ENCODE data around the gene DNM1L. TPM values are rescaled to one million over a fixed set of nuclear protein-coding genes. Genes with fewer than 3 reads are reported as not detected.

The DNM1L gene
- total and polyA plus RNA-seq, 2 donors (not counting 3 experiments of a cell fraction or from before 2014, with no cell fraction given), result 24.6 to 103 TPM

DNA sequence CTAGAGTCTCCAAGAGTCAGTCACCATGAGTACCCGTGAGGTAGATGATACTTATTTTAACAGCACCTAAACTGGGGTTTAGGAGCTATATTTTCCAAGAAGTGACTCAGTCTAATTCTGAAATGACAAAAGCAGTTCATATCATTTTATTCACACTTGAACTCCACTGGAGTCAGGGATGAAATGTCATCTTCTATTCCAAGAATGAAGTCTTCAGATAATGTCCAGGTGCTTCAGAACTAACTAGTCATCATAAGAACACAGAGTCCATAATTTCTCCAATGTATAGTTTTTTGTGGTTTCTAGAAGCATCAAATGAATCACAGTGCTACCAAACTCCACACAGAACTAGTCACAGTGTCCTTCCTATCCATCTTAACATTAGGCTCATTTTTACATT lies 13.3 kb downstream of the DNM1L start:
- no peaks in the 10 kb centered on the region for H3K9me1 ChIP-seq (replicated peaks; ENCODE audit: control insufficient read depth, extremely low read depth, insufficient read depth, low read length)
- intact Hi-C loops (cut with micrococcal nuclease), result no loop called here
- H2AFZ ChIP-seq (ENCODE audit: low read depth, low read length), result no peak overlapping the region
- no peak overlapping the region for H3K27ac ChIP-seq (ENCODE audit: insufficient read depth, low read depth, low read length)
- peaks cover under 1 to 2% of the 10 kb centered on the region in 2 experiments for H3K36me3 ChIP-seq (ENCODE audit: control insufficient read depth in 2 of 2, extremely low read depth in 1 of 2, insufficient read depth in 2 of 2, low read length in 2 of 2)
- H3K27me3 ChIP-seq (ENCODE audit: control insufficient read depth in 2 of 2, insufficient read depth in 2 of 2, low read length in 2 of 2), result no peaks in the 10 kb centered on the region
- no peak overlapping the region for H3K9ac ChIP-seq (replicated peaks; ENCODE audit: extremely low read depth, insufficient read depth, low read length)
- no peaks in the 10 kb centered on the region for H3K9me3 ChIP-seq (replicated peaks; ENCODE audit: control insufficient read depth, insufficient read depth, low read length)
- peaks cover 6% of the 10 kb centered on the region for H4K20me1 ChIP-seq (replicated peaks; ENCODE audit: control insufficient read depth, extremely low read depth, insufficient read depth, low read length)
- no peak overlapping the region for H3K4me2 ChIP-seq (ENCODE audit: insufficient read depth, low read length)
- peaks cover 95% of the 10 kb centered on the region for H3K79me2 ChIP-seq (ENCODE audit: control insufficient read depth, insufficient read depth, low read length)
- H3K4me1 ChIP-seq (ENCODE audit: control insufficient read depth, extremely low read depth, insufficient read depth, low read length), result no peaks in the 10 kb centered on the region
- FAIRE-seq (no peak), DNase-seq (ENCODE audit: low read depth, low spot score) (no peak)
- POLR2A ChIA-PET, result no interaction called here
- no TSS peak for BruUV-seq (replicated peaks)
- no peak overlapping the region for H3K4me3 ChIP-seq (replicated peaks in 1 of 3; ENCODE audit: insufficient read depth in 1 of 3, low read depth in 1 of 3, low read length in 3 of 3)
- dilution Hi-C loops (cut with MboI; ENCODE audit: extremely low pct_ligation_motif_present, low sequenced_read_pairs), result no loop called here
- CTCF ChIA-PET, result no interaction called here
- no peak for TF ChIP-seq GATA2 (IDR thresholded peaks at IDR 0.05; ENCODE audit: insufficient read depth, insufficient read length, low read depth, low read length)
- no peak for TF ChIP-seq MYC (IDR thresholded peaks at IDR 0.05; ENCODE audit: low read depth, low read length)
- TF ChIP-seq EZH2 (IDR thresholded peaks at IDR 0.05; ENCODE audit: borderline replicate concordance, low read depth, low read length, severe bottlenecking), result no peak
- TF ChIP-seq, protein P1, sequence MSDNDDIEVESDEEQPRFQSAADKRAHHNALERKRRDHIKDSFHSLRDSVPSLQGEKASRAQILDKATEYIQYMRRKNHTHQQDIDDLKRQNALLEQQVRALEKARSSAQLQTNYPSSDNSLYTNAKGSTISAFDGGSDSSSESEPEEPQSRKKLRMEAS (IDR thresholded peaks at IDR 0.05; ENCODE audit: insufficient read depth, insufficient read length), result no peak
- no peak for TF ChIP-seq POLR2A (IDR thresholded peaks at IDR 0.05; ENCODE audit: low read depth, low read length)
- TF ChIP-seq, protein P2, sequence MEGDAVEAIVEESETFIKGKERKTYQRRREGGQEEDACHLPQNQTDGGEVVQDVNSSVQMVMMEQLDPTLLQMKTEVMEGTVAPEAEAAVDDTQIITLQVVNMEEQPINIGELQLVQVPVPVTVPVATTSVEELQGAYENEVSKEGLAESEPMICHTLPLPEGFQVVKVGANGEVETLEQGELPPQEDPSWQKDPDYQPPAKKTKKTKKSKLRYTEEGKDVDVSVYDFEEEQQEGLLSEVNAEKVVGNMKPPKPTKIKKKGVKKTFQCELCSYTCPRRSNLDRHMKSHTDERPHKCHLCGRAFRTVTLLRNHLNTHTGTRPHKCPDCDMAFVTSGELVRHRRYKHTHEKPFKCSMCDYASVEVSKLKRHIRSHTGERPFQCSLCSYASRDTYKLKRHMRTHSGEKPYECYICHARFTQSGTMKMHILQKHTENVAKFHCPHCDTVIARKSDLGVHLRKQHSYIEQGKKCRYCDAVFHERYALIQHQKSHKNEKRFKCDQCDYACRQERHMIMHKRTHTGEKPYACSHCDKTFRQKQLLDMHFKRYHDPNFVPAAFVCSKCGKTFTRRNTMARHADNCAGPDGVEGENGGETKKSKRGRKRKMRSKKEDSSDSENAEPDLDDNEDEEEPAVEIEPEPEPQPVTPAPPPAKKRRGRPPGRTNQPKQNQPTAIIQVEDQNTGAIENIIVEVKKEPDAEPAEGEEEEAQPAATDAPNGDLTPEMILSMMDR (IDR thresholded peaks at IDR 0.05; ENCODE audit: extremely low read depth in 1 of 2, insufficient read depth in 1 of 2, low read depth in 1 of 2, low read length in 2 of 2), result no peak
- TF ChIP-seq POLR2AphosphoS5 (IDR thresholded peaks at IDR 0.05; ENCODE audit: insufficient read depth, low read depth, low read length), result no peak
- TF ChIP-seq JUN (IDR thresholded peaks at IDR 0.05; ENCODE audit: borderline replicate concordance, insufficient read depth, insufficient read length, low read depth), result no peak
- no peak for TF ChIP-seq FOS (IDR thresholded peaks at IDR 0.05; ENCODE audit: borderline replicate concordance, insufficient read depth, low read length)

Measured in endothelial cell of umbilical vein (primary cell).